BE2C (cell line): ENCODE measurements around the gene PRLH.

ENCODE experiments used
- DNase-seq: peaks from one replicate; pipeline ENCODE4 v3.0.0-alpha.2; 2020
- H3K27me3 ChIP-seq: fragments of 250-450 bp; sonication (Bioruptor Pico); 2 replicates; pipeline ENCODE4 v1.5.1; 2020; ENCODE audit warnings: mild to moderate bottlenecking
- H3K36me3 ChIP-seq: fragments of 250-450 bp; sonication (Bioruptor Pico); 2 replicates; pipeline ENCODE4 v1.5.1; 2020; ENCODE audit warnings: mild to moderate bottlenecking
- H3K4me1 ChIP-seq: fragments of 250-450 bp; sonication (Bioruptor Pico); 2 replicates; pipeline ENCODE4 v1.5.1; 2020
- H3K4me3 ChIP-seq: 2 replicates; pipeline ENCODE4 v1.5.1; 2011; ENCODE audit warnings: low read depth, low read length
- H3K9me3 ChIP-seq: fragments of 250-450 bp; sonication (Bioruptor Pico); 2 replicates; pipeline ENCODE4 v1.5.1; 2020
- CTCF ChIP-seq: IDR thresholded peaks from 2 replicates; pipeline ENCODE4 v1.5.1; 2012; ENCODE audit warnings: mild to moderate bottlenecking, low read depth, low read length

PRLH gene

GRCh38 chr2:237530472-237531433 is 35.6 kb upstream of the PRLH start:
- H3K4me3 ChIP-seq: no peak overlapping the region
- TF ChIP-seq CTCF: no peak
- no peaks in the 10 kb centered on the region for H3K27me3 ChIP-seq
- no peaks in the 10 kb centered on the region for H3K4me1 ChIP-seq
- no peak for DNase-seq
- no peaks in the 10 kb centered on the region for H3K36me3 ChIP-seq
- H3K9me3 ChIP-seq: no peaks in the 10 kb centered on the region

GRCh38 chr2:237532160-237532559 is 34.2 kb upstream of the PRLH start:
- no peaks in the 10 kb centered on the region for H3K36me3 ChIP-seq
- H3K27me3 ChIP-seq: no peaks in the 10 kb centered on the region
- DNase-seq: no peak
- TF ChIP-seq CTCF: no peak
- no peaks in the 10 kb centered on the region for H3K9me3 ChIP-seq
- no peaks in the 10 kb centered on the region for H3K4me1 ChIP-seq
- H3K4me3 ChIP-seq: no peak overlapping the region

GRCh38 chr2:237533668-237534161 is 32.7 kb upstream of the PRLH start:
- no peaks in the 10 kb centered on the region for H3K27me3 ChIP-seq
- DNase-seq: no peak
- no peaks in the 10 kb centered on the region for H3K4me1 ChIP-seq
- no peaks in the 10 kb centered on the region for H3K9me3 ChIP-seq
- no peak overlapping the region for H3K4me3 ChIP-seq
- TF ChIP-seq CTCF: no peak
- H3K36me3 ChIP-seq: no peaks in the 10 kb centered on the region

GRCh38 chr2:237534380-237534779 is 32.0 kb upstream of the PRLH start:
- H3K36me3 ChIP-seq: no peaks in the 10 kb centered on the region
- no peak for TF ChIP-seq CTCF
- no peaks in the 10 kb centered on the region for H3K9me3 ChIP-seq
- no peaks in the 10 kb centered on the region for H3K27me3 ChIP-seq
- no peak for DNase-seq
- no peak overlapping the region for H3K4me3 ChIP-seq
- no peaks in the 10 kb centered on the region for H3K4me1 ChIP-seq

GRCh38 chr2:237535385-237536082 is 30.8 kb upstream of the PRLH start:
- no peaks in the 10 kb centered on the region for H3K9me3 ChIP-seq
- no peaks in the 10 kb centered on the region for H3K27me3 ChIP-seq
- no peak for TF ChIP-seq CTCF
- no peak overlapping the region for H3K4me3 ChIP-seq
- no peak for DNase-seq
- H3K36me3 ChIP-seq: no peaks in the 10 kb centered on the region
- H3K4me1 ChIP-seq: no peaks in the 10 kb centered on the region

- no peak for DNase-seq
- Histone ChIP-seq H3K36me3 (no peaks in the 10 kb centered on the region), H3K27me3 (no peaks in the 10 kb centered on the region), H3K4me3 (no peak overlapping the region), H3K9me3 (no peaks in the 10 kb centered on the region), H3K4me1 (no peaks in the 10 kb centered on the region)
- no peak for TF ChIP-seq CTCF
These were observed 30.3 kb upstream of the PRLH start for GRCh38 chr2:237536083-237536415.
